Activated T-cell treated with anti-CD3 and anti-CD28 coated beads for 24 hours (primary cell): Measurements from ENCODE around the gene TUBB4B.

Experiments
- DNase-seq: peaks from one replicate; pipeline ENCODE4 v3.0.0-alpha.2; 2020; ENCODE audit warnings: low read depth

The TUBB4B gene

GRCh38 chr9:137270929-137271695 lies 30.0 kb downstream of the TUBB4B start:
- DNase-seq, result no peak

GRCh38 chr9:137271696-137272076 lies 30.6 kb downstream of the TUBB4B start:
- no peak for DNase-seq

GRCh38 chr9:137272241-137273094 lies 31.4 kb downstream of the TUBB4B start:
- no peak for DNase-seq

GRCh38 chr9:137273095-137273490 lies 32.0 kb downstream of the TUBB4B start:
- DNase-seq, result no peak

GRCh38 chr9:137273611-137274320 lies 32.7 kb downstream of the TUBB4B start:
- DNase-seq, result no peak

- DNase-seq, result no peak
Observed at GRCh38 chr9:137275203-137275587, 34.1 kb downstream of the TUBB4B start.

- no peak for DNase-seq
Observed at GRCh38 chr9:137275588-137276472, 34.7 kb downstream of the TUBB4B start.

GRCh38 chr9:137276473-137277328 lies 35.6 kb downstream of the TUBB4B start:
- DNase-seq, result no peak

GRCh38 chr9:137277329-137278041 lies 36.4 kb downstream of the TUBB4B start, which contains the start of gene TOR4A:
TOR4A (plus strand) TSS chr9:137277726; CDS start chr9:137278690, 964 bp downstream.
- DNase-seq, result no peak

GRCh38 chr9:137278061-137278701 lies 37.1 kb downstream of the TUBB4B start:
- DNase-seq, result no peak

GRCh38 chr9:137278721-137279711 lies 37.9 kb downstream of the TUBB4B start:
- DNase-seq, result no peak

GRCh38 chr9:137279741-137280473 lies 38.8 kb downstream of the TUBB4B start:
- no peak for DNase-seq

- no peak for DNase-seq
Observed at GRCh38 chr9:137280474-137281344, 39.6 kb downstream of the TUBB4B start.

GRCh38 chr9:137281345-137282116 lies 40.4 kb downstream of the TUBB4B start:
- no peak for DNase-seq

- no peak for DNase-seq
Observed at GRCh38 chr9:137286975-137287383, 45.9 kb downstream of the TUBB4B start.

GRCh38 chr9:137293094-137293481 lies 52.0 kb downstream of the TUBB4B start:
- DNase-seq, result no peak
